Activated CD8-positive, alpha-beta T cell treated with anti-CD3 and anti-CD28 coated beads for 36 hours (primary cell): ENCODE results near the gene YLPM1. TPM values are rescaled to one million over a fixed set of nuclear protein-coding genes. Genes with fewer than 3 reads are reported as not detected.

Experiments used
- ATAC-seq: fragments of 200-7000 bp; cut with Tn5 transposase; one replicate; pipeline ENCODE4 v1.10.0; 2021; ENCODE audit warnings: mild to moderate bottlenecking, moderate library complexity
- CTCF ChIA-PET: fragments of 350-600 bp; sonication (Branson Sonifier 250); formaldehyde crosslinking; loops from one replicate; lab custom pipeline; 2021; ENCODE audit warnings: antibody characterized with exemption; lab: Charles Lee
- POLR2A ChIA-PET: fragments of 350-600 bp; sonication (Branson Sonifier 250); formaldehyde crosslinking; loops from one replicate; lab custom pipeline; 2021; ENCODE audit warnings: antibody characterized with exemption; lab: Charles Lee
- DNase-seq: peaks from one replicate; pipeline ENCODE4 v3.0.0-alpha.2; 2020
- H3K27ac Mint-ChIP-seq: one replicate; pipeline ENCODE4 v1.8.0; 2021; ENCODE audit warnings: mild to moderate bottlenecking, mixed read lengths
- H3K27me3 Mint-ChIP-seq: one replicate; pipeline ENCODE4 v1.8.0; 2021; ENCODE audit warnings: mixed read lengths
- H3K36me3 Mint-ChIP-seq: one replicate; pipeline ENCODE4 v1.8.0; 2021; ENCODE audit warnings: low read depth, mixed read lengths
- H3K4me1 Mint-ChIP-seq: one replicate; pipeline ENCODE4 v1.8.0; 2021; ENCODE audit warnings: low read depth, mixed read lengths
- H3K4me3 Mint-ChIP-seq: one replicate; pipeline ENCODE4 v1.8.0; 2021; ENCODE audit warnings: mild to moderate bottlenecking, moderate library complexity, mixed read lengths
- H3K9me3 Mint-ChIP-seq: one replicate; pipeline ENCODE4 v1.8.0; 2021; ENCODE audit warnings: mixed read lengths
- intact Hi-C: fragments of 100-400 bp; cut with micrococcal nuclease; formaldehyde crosslinking; loops from one replicate; pipeline ENCODE4 v1.10.0; 2022
- total RNA-seq, 2 experiments: library from RNA; stranded (reverse); gene quantifications; one replicate each; pipeline ENCODE4 v1.2.3, GENCODE V29; 2021
- TF ChIP-seq, protein P1 (sequence below): fragments of 200-600 bp; IDR thresholded peaks from one replicate; pipeline ENCODE4 v1.8.0; 2022; ENCODE audit warnings: antibody characterized with exemption, mild to moderate bottlenecking

The YLPM1 gene
- total RNA-seq, 2 experiments from 2014 or later: 43.6 to 49.0 TPM

DNA sequence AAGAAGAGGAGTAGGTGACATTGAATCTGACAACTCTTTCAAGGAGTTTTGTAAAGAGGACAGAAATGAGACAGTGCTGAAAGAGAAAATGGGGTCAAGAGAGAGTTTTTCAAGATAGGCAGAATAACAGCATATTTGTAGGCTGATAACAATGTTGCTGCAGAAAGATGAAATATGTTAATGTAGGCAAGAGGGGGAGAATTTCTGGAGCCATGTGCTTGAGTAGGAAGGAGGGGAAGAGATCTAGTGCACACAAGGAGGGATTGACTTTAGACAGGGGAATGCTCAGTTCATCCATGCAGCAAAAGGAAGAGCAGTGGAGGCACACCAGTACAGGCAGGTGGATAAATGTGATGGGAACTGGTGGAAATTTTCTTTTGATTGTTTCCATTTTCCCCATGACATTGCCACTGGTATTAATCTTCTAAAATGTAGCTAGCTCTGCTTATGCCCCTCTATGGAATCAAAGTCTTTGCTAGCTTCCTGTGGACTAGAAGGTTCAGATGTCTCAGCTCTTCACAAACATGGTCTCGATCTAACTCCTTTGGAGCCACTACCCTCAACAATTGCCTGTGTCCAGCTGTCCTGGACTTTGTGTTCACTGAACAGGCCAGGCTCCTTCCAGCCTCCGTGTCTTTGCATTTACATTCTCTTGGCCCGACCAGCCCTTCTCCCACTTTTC, 103.7 kb downstream of the YLPM1 start:
- H3K4me3 Mint-ChIP-seq: no peak overlapping the region
- no peaks in the 10 kb centered on the region for H3K9me3 Mint-ChIP-seq
- H3K36me3 Mint-ChIP-seq: no peaks in the 10 kb centered on the region
- H3K27me3 Mint-ChIP-seq: no peaks in the 10 kb centered on the region
- DNase-seq: no peak
- TF ChIP-seq, protein P1, sequence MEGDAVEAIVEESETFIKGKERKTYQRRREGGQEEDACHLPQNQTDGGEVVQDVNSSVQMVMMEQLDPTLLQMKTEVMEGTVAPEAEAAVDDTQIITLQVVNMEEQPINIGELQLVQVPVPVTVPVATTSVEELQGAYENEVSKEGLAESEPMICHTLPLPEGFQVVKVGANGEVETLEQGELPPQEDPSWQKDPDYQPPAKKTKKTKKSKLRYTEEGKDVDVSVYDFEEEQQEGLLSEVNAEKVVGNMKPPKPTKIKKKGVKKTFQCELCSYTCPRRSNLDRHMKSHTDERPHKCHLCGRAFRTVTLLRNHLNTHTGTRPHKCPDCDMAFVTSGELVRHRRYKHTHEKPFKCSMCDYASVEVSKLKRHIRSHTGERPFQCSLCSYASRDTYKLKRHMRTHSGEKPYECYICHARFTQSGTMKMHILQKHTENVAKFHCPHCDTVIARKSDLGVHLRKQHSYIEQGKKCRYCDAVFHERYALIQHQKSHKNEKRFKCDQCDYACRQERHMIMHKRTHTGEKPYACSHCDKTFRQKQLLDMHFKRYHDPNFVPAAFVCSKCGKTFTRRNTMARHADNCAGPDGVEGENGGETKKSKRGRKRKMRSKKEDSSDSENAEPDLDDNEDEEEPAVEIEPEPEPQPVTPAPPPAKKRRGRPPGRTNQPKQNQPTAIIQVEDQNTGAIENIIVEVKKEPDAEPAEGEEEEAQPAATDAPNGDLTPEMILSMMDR: no peak
- ChIA-PET POLR2A (interaction anchor here (1.8 to 3.6 kb wide), 2 partner anchors 9 to 15 kb away, joined by 7 to 23 read pairs; partner anchors contain the start of genes DLST and PROX2), CTCF (interaction anchor here (1.0 to 17.3 kb wide), 9 partner anchors 9 to 258 kb away, joined by 3 to 528 read pairs (median 8); partner anchors contain the start of gene PROX2)
- no peak for ATAC-seq
- peaks cover 21% of the 10 kb centered on the region for H3K4me1 Mint-ChIP-seq
- H3K27ac Mint-ChIP-seq: peak overlapping the region; percentile 78
- intact Hi-C loops: loop anchor here (10.0 kb wide), 1 partner anchor 218 kb away; no protein-coding TSS in a partner anchor

DNA sequence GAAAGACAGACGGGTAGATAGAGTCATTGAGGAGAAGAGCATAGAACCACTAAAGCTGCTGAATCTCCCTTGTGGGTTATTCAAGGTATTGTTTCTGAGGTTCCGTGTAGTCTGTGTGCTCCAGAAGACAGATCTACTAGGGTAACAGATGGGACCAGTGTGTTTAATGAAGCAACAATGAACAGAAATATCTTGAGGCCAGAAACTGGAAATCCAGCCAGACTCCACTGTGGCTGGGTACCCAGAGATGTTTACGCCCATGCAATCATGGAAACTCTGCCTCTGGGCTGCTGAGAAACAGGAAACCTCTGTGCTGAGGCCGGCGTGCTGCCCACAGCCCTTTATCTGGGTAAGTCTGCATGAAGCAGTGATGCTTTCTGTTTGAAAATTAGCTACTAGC, 104.6 kb downstream of the YLPM1 start:
- intact Hi-C loops: loop anchor here (10.0 kb wide), 1 partner anchor 217 kb away; no protein-coding TSS in a partner anchor
- ATAC-seq: peak; percentile 97
- H3K4me1 Mint-ChIP-seq: peaks cover 21% of the 10 kb centered on the region
- no peaks in the 10 kb centered on the region for H3K36me3 Mint-ChIP-seq
- peak; percentile 87 for DNase-seq
- H3K27me3 Mint-ChIP-seq: no peaks in the 10 kb centered on the region
- ChIA-PET CTCF (interaction anchor here (1.0 to 17.3 kb wide), 10 partner anchors 8 to 259 kb away, joined by 3 to 528 read pairs (median 7); partner anchors contain the start of gene PROX2), POLR2A (interaction anchor here (1.0 to 3.6 kb wide), 4 partner anchors 8 to 38 kb away, joined by 5 to 23 read pairs (median 7); partner anchors contain the start of genes DLST and PROX2)
- peak overlapping the region; percentile 78 for H3K27ac Mint-ChIP-seq
- TF ChIP-seq, protein P1: no peak
- H3K9me3 Mint-ChIP-seq: no peaks in the 10 kb centered on the region
- peak overlapping the region; percentile 28 for H3K4me3 Mint-ChIP-seq

DNA sequence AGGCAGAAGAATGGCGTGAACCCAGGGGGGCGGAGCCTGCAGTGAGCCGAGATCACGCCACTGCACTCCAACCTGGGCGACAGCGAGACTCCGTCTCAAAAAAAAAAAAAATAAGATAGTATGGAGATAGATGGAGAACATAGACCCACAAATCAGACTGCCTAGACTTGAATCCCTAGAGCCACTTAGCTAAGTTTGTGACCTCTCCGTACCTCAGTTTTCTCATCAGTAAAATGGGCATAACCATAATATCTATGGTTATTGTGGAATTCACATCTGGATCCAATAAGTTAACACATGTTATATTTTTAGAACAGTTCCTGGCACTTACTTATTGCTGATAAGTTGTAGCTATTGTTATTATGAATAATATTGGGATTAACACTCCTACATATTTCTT, 105.6 kb downstream of the YLPM1 start:
- no peaks in the 10 kb centered on the region for H3K36me3 Mint-ChIP-seq
- H3K4me3 Mint-ChIP-seq: no peak overlapping the region
- no peak for DNase-seq
- ChIA-PET CTCF (interaction anchor here (0.6 to 17.3 kb wide), 7 partner anchors 7 to 37 kb away, joined by 4 to 528 read pairs (median 8); partner anchors contain the start of gene PROX2), POLR2A (interaction anchor here (0.8 to 3.6 kb wide), 4 partner anchors 9 to 37 kb away, joined by 5 to 23 read pairs (median 6); partner anchors contain the start of gene DLST)
- peaks cover 21% of the 10 kb centered on the region for H3K4me1 Mint-ChIP-seq
- intact Hi-C loops: loop anchor here (10.0 kb wide), 1 partner anchor 216 kb away; no protein-coding TSS in a partner anchor
- H3K27ac Mint-ChIP-seq: no peak overlapping the region
- TF ChIP-seq, protein P1: no peak
- no peaks in the 10 kb centered on the region for H3K9me3 Mint-ChIP-seq
- no peaks in the 10 kb centered on the region for H3K27me3 Mint-ChIP-seq
- ATAC-seq: no peak

DNA sequence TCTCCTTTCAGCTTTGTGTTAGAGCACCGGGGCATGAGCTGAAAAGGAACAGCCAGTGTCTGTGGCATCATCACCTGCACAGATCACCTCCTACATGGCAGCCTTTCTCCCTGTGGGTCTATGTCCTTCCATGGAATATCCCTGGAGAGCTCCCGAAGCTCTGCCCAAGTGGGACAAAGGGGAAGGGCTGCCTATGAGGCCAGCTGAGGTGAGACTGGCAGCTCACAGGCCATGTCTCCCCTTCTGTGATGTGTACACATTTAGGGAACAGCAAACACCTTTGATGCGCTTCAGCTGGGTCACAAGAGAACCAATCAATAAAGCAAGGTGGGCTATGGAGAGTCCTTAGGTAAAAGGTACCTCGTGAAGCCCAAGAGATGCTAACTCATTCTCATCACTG, 108.7 kb downstream of the YLPM1 start:
- TF ChIP-seq, protein P1: no peak
- no peaks in the 10 kb centered on the region for H3K9me3 Mint-ChIP-seq
- POLR2A ChIA-PET: interaction anchor here (1.1 to 3.7 kb wide), 3 partner anchors 9 to 11 kb away, joined by 3 to 24 read pairs (median 17); partner anchors contain the start of gene DLST
- intact Hi-C loops: no loop called here
- ATAC-seq (no peak), DNase-seq (no peak)
- no peak overlapping the region for H3K27ac Mint-ChIP-seq
- CTCF ChIA-PET: interaction anchor here (0.7 to 16.8 kb wide), 6 partner anchors 9 to 74 kb away, joined by 3 to 334 read pairs (median 4); no protein-coding TSS in a partner anchor
- peaks cover 28% of the 10 kb centered on the region for H3K4me1 Mint-ChIP-seq
- no peaks in the 10 kb centered on the region for H3K36me3 Mint-ChIP-seq
- H3K27me3 Mint-ChIP-seq: no peaks in the 10 kb centered on the region
- H3K4me3 Mint-ChIP-seq: no peak overlapping the region
